Neural cell (in vitro differentiated cells): ENCODE measurements around the gene SNAPC5. TPM values are rescaled to one million over a fixed set of nuclear protein-coding genes. Genes with fewer than 3 reads are reported as not detected.
"Not testable (repeated sequence)": the region's sequence is repeated elsewhere in the genome, so short reads cannot be mapped to it uniquely, and the experiment has no call there.

Experiments
- H2AFZ ChIP-seq: fragments of 200-600, 300-800 bp; sonication (generic), shearing (Covaris generic); 2 replicates; pipeline ENCODE4 v1.6.0; 2014; ENCODE audit warnings: low read depth, mild to moderate bottlenecking, antibody characterized with exemption, low read length, moderate library complexity
- H3F3A ChIP-seq: fragments of 200-600 bp; shearing (Covaris generic); 2 replicates; pipeline ENCODE4 v1.6.1; 2016; ENCODE audit warnings: mild to moderate bottlenecking, moderate library complexity, mixed read lengths, antibody characterized with exemption, low read length; ENCODE audit not compliant: insufficient read depth, poor library complexity, severe bottlenecking
- H3K27ac ChIP-seq: fragments of 200-600, 300-800 bp; sonication (generic), shearing (Covaris generic); 2 replicates; pipeline ENCODE4 v1.5.1; 2014; ENCODE audit warnings: mild to moderate bottlenecking, low read length, moderate library complexity
- H3K27me3 ChIP-seq: fragments of 300-800, 200-600 bp; sonication (generic), shearing (Covaris generic); 2 replicates; pipeline ENCODE4 v1.6.0; 2014; ENCODE audit warnings: mild to moderate bottlenecking, low read depth, low read length, moderate library complexity; ENCODE audit not compliant: insufficient read depth
- H3K36me3 ChIP-seq: fragments of 300-800, 200-600 bp; sonication (generic), shearing (Covaris generic); 2 replicates; pipeline ENCODE4 v1.5.1; 2014; ENCODE audit warnings: mild to moderate bottlenecking, antibody characterized with exemption, low read length, moderate library complexity; ENCODE audit not compliant: insufficient read depth
- H3K4me2 ChIP-seq: fragments of 300-800, 200-600 bp; sonication (generic), shearing (Covaris generic); 2 replicates; pipeline ENCODE4 v1.6.0; 2014; ENCODE audit warnings: mild to moderate bottlenecking, low read length
- H3K4me3 ChIP-seq: fragments of 300-800, 200-600 bp; sonication (generic), shearing (Covaris generic); 2 replicates; pipeline ENCODE4 v1.5.1; 2014; ENCODE audit warnings: mild to moderate bottlenecking, low read length, moderate library complexity
- H3K79me2 ChIP-seq: fragments of 200-600 bp; shearing (Covaris generic); replicated peaks from 2 replicates; pipeline ENCODE4 v1.6.0; 2014; ENCODE audit warnings: mild to moderate bottlenecking, low read length, moderate library complexity; ENCODE audit not compliant: insufficient read depth
- H3K9ac ChIP-seq: fragments of 300-800, 200-600 bp; sonication (generic), shearing (Covaris generic); 2 replicates; pipeline ENCODE4 v1.6.1; 2016; ENCODE audit warnings: mild to moderate bottlenecking, low read length, mixed read lengths
- H3K9me2 ChIP-seq: fragments of 200-600 bp; shearing (Covaris generic); 2 replicates; pipeline ENCODE4 v1.6.1; 2016; ENCODE audit warnings: mild to moderate bottlenecking, low read length, mixed read lengths; ENCODE audit not compliant: insufficient read depth
- H3K9me3 ChIP-seq: fragments of 200-600, 300-800 bp; sonication (generic), shearing (Covaris generic); 2 replicates; pipeline ENCODE4 v1.6.1; 2016; ENCODE audit warnings: mild to moderate bottlenecking, mixed run types, low read length, moderate library complexity, mixed read lengths
- H4K20me1 ChIP-seq: fragments of 200-600 bp; shearing (Covaris generic); 2 replicates; pipeline ENCODE4 v1.6.1; 2016; ENCODE audit warnings: mild to moderate bottlenecking, mixed run types; ENCODE audit not compliant: insufficient read depth
- EP300 ChIP-seq: fragments of 450-650 bp; conservative IDR thresholded peaks from 2 replicates; pipeline ENCODE4 v1.6.1; 2014; ENCODE audit warnings: antibody characterized with exemption, mild to moderate bottlenecking, moderate library complexity; ENCODE audit not compliant: poor library complexity, severe bottlenecking
- RAD21 ChIP-seq: fragments of 450-650 bp; conservative IDR thresholded peaks from 2 replicates; pipeline ENCODE4 v1.6.1; 2014; ENCODE audit warnings: antibody characterized with exemption, mild to moderate bottlenecking, moderate library complexity
- SMC3 ChIP-seq: fragments of 450-650 bp; conservative IDR thresholded peaks from 2 replicates; pipeline ENCODE4 v1.6.1; 2014; ENCODE audit warnings: antibody characterized with exemption, mild to moderate bottlenecking, moderate library complexity; ENCODE audit not compliant: poor library complexity
- polyA plus RNA-seq: library from polyadenylated mRNA; depleted of rRNA; stranded (reverse); fragments of >200 nt; gene quantifications from 2 replicates; pipeline ENCODE4 v1.2.3, GENCODE V29; 2014
- TF ChIP-seq, protein P1 (sequence below): IDR thresholded peaks from 2 replicates; pipeline ENCODE4 v1.6.1; 2012; ENCODE audit warnings: borderline replicate concordance

Gene SNAPC5
- polyA plus RNA-seq, 1 donor from 2014 or later: 62.3 TPM

GRCh38 chr15:66472176-66472999 is 25.2 kb downstream of the SNAPC5 start:
- Histone ChIP-seq H2AFZ (no peak overlapping the region), H3K27me3 (no peaks in the 10 kb centered on the region), H3K9me2 (no peaks in the 10 kb centered on the region), H4K20me1 (no peaks in the 10 kb centered on the region), H3F3A (no peaks in the 10 kb centered on the region), H3K9ac (no peak overlapping the region), H3K79me2 (no peaks in the 10 kb centered on the region), H3K9me3 (no peaks in the 10 kb centered on the region), H3K36me3 (no peaks in the 10 kb centered on the region), H3K4me3 (no peak overlapping the region), H3K4me2 (no peak overlapping the region), H3K27ac (no peak overlapping the region)
- TF ChIP-seq, protein P1, sequence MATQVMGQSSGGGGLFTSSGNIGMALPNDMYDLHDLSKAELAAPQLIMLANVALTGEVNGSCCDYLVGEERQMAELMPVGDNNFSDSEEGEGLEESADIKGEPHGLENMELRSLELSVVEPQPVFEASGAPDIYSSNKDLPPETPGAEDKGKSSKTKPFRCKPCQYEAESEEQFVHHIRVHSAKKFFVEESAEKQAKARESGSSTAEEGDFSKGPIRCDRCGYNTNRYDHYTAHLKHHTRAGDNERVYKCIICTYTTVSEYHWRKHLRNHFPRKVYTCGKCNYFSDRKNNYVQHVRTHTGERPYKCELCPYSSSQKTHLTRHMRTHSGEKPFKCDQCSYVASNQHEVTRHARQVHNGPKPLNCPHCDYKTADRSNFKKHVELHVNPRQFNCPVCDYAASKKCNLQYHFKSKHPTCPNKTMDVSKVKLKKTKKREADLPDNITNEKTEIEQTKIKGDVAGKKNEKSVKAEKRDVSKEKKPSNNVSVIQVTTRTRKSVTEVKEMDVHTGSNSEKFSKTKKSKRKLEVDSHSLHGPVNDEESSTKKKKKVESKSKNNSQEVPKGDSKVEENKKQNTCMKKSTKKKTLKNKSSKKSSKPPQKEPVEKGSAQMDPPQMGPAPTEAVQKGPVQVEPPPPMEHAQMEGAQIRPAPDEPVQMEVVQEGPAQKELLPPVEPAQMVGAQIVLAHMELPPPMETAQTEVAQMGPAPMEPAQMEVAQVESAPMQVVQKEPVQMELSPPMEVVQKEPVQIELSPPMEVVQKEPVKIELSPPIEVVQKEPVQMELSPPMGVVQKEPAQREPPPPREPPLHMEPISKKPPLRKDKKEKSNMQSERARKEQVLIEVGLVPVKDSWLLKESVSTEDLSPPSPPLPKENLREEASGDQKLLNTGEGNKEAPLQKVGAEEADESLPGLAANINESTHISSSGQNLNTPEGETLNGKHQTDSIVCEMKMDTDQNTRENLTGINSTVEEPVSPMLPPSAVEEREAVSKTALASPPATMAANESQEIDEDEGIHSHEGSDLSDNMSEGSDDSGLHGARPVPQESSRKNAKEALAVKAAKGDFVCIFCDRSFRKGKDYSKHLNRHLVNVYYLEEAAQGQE: no peak
- TF ChIP-seq RAD21: no peak
- TF ChIP-seq SMC3: no peak
- no peak for TF ChIP-seq EP300

DNA sequence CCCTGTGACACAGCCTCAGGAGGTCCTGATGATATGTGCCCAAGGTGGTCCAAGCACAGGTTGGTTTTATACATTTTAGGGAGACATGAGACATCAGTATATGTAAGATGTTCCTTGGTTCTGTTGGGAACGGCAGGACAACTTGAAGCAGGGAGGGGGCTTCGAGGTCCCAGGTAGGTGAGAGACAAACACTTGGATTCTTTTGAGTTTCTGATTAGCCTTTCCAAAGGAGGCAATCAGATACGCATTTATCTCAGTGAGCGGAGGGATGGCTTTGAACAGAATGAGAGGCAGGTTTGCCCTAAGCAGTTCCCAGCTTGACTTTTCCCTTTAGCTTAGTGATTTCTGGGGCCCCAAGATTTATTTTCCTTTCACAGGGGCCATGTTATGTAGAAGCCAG is 26.7 kb downstream of the SNAPC5 start:
- H2AFZ ChIP-seq, H3K79me2 ChIP-seq, H4K20me1 ChIP-seq, H3K27ac ChIP-seq, H3K9me2 ChIP-seq, H3F3A ChIP-seq, H3K4me3 ChIP-seq, H3K27me3 ChIP-seq, H3K9ac ChIP-seq, H3K36me3 ChIP-seq, H3K9me3 ChIP-seq, H3K4me2 ChIP-seq: not testable (repeated sequence)

GRCh38 chr15:66467162-66468040 is 30.2 kb downstream of the SNAPC5 start:
- not testable (repeated sequence) for H3K4me3 ChIP-seq, H3K27ac ChIP-seq, H2AFZ ChIP-seq, H3K79me2 ChIP-seq, H3F3A ChIP-seq, H3K9ac ChIP-seq, H3K27me3 ChIP-seq, H3K9me3 ChIP-seq, H3K4me2 ChIP-seq, H4K20me1 ChIP-seq, H3K36me3 ChIP-seq, H3K9me2 ChIP-seq

GRCh38 chr15:66465294-66465693 is 32.3 kb downstream of the SNAPC5 start:
- not testable (repeated sequence) for H3K4me2 ChIP-seq, H3K9me2 ChIP-seq, H3K79me2 ChIP-seq, H3K27me3 ChIP-seq, H3K9ac ChIP-seq, H3K27ac ChIP-seq, H3K4me3 ChIP-seq, H3K9me3 ChIP-seq, H3K36me3 ChIP-seq, H4K20me1 ChIP-seq, H2AFZ ChIP-seq, H3F3A ChIP-seq
